Stimulated activated CD4-positive, alpha-beta T cell treated with anti-CD3 and anti-CD28 coated beads, Interleukin-4, amount 100 ng/mL, for 1 hour (primary cell): Measurements from ENCODE around the gene THUMPD1.
"Not testable (repeated sequence)": the region's sequence is repeated elsewhere in the genome, so short reads cannot be mapped to it uniquely, and the experiment has no call there.

ENCODE experiments used
- DNase-seq: peaks from one replicate; pipeline ENCODE4 v3.0.0-alpha.2; 2020

Gene THUMPD1, protein sequence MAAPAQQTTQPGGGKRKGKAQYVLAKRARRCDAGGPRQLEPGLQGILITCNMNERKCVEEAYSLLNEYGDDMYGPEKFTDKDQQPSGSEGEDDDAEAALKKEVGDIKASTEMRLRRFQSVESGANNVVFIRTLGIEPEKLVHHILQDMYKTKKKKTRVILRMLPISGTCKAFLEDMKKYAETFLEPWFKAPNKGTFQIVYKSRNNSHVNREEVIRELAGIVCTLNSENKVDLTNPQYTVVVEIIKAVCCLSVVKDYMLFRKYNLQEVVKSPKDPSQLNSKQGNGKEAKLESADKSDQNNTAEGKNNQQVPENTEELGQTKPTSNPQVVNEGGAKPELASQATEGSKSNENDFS

DNA sequence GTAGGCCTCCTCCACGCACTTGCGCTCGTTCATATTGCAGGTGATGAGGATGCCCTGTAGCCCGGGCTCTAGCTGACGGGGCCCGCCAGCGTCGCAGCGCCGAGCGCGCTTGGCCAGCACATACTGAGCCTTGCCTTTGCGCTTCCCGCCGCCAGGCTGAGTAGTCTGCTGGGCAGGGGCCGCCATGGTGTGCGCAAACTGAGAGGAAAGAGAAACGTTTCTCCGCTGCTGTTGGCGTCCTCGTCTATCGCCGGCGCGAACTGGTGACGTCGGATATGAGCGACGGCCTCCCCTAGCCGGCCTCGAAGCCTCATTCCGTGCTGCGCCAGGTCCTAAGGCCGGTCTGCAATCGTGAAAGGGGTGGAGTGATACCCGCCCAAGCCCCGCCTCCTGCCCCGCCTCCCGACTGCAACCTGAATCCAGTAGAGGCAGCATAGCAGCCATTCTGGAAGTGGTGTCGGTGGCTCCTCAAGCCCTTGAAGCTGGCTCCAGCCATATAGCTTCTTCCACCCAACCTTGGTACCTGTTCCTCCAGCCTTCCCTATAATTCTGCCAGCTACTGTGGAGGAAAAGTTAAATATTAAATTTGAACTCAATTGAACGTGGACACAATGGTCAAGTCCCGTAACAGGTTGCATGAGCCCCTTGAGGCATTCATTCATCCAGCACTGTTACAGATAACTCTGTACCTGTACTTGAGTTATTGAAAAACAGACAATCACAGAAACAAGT, at the start of gene THUMPD1:
THUMPD1 (minus strand) TSS at position 265 of the 732 bp plus-strand sequence; CDS start at position 186, 79 bp downstream.
- peak; percentile 99 for DNase-seq

DNA sequence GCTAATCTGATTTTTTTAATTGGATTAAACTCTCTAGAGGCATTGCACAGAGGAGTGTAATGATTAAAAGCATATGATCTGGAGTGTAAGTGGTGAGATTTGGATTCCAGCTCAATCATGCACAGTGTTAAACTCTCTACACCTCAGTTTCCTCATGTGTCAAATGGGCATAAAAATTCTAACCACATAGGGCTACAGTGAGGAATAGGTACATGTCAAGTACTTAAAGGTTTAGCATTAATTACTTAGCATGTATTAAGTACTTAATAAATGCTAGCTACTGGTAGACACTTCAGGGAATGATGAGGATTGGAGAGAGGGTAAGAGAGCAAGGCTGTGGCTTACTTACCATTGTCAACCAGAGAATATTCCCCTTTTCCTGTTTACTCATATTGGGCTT, 47.5 kb upstream of the THUMPD1 start:
- no peak for DNase-seq

DNA sequence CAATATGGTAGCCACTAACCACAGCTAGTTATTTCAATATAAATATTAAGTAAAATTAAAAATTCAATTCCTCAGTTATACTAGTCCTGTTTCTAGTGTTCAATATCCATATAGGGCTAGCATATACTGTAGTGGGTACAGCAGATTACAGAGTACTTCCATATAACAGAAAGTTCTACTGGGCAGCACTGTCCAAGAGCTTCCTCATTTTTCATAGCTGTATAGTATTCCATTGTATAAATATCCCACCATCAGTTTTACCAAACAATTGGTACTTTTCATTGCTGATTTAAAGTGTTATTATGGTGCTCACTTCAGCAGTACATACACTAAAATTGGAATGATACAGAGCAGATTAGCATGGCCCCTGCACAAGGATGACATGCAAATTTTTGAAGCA, 42.6 kb upstream of the THUMPD1 start:
- DNase-seq, result no peak

DNA sequence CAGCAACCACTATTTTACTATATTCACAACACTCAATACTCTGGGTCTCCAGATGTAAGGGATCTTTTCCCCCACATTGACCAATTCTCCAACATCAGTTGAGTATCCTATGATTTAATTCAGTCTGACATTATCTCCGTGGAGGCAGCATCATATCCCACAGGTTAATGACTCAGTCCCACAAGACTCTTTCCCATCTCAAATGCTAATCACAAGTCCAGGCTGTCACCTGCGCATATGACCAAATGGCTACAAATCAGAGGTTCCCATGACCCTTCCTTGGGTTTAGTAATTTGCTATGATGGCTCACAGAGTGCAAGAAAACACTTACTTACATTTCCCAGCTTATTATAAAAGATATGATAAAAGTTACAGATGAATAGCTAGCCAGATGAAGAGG, 40.9 kb upstream of the THUMPD1 start:
- DNase-seq, result no peak

DNA sequence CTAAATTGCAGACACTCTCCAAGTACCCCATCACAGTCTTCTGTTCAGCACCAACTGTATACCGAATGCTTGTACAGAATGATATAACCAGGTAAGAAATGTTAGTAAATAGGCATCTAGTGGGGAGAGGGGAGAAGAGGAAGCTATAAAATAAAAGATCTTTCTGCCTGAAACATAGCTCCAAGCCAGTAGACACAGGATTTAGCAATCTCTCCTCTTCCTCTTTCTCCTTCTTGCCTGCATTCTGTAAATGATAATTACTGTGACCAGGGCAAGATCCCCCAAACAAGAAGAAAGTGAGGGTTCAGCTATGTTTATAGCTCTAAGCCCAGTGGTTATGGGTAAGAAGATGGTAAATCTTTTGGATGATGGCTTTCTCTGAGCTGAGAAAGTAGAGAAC, 40.1 kb upstream of the THUMPD1 start:
- no peak for DNase-seq

DNA sequence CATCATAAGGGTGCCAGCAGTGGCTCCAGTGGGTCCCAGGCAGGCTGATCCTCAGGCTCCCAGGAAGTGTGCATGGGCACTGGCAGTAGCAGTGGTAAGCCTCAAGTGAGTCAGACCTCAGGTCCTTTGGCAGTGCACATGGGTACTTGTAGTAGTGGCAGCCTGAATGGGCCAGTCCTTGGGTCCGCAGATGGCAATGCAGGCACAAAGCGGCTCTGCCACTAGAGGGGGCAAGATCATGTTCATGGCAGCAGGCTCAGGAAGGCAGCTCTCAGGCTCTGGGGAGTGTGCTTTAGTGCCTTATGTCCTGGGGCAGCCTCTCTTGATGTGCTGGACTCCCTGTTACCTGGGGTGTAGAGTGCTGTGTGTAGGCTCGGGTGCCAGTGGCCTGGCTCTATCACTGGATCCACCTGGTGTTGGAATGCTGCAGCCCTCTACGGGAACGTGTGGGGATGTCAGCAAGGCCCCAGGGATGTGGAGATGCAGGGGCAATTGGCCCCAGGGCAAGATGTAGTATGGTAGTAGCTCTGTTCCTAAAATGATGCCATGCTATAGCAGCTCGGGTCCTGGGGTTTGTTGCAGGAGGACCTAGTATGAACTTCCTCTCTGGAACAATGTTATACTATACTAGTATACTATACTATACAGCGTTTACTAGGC, 33.2 kb upstream of the THUMPD1 start:
- peak; percentile 60 for DNase-seq

DNA sequence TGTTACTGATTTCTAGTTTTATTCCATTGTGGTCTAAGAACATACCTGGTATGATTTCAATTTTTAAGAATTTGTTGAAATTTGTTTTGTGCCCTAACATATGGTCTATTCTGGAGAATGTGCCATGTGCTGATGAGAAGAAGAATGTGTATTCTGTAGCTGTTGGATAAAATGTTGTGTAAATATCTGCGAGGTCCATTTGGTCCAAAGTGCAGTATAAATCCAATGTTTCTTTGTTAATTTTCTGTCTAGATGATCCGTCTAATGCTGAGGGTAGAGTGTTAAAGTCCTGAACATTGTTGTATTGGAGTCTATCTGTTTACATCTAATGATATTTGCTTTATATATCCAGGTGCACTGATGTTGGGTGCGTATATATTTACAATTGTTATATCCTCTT, 32.1 kb upstream of the THUMPD1 start:
- no peak for DNase-seq

DNA sequence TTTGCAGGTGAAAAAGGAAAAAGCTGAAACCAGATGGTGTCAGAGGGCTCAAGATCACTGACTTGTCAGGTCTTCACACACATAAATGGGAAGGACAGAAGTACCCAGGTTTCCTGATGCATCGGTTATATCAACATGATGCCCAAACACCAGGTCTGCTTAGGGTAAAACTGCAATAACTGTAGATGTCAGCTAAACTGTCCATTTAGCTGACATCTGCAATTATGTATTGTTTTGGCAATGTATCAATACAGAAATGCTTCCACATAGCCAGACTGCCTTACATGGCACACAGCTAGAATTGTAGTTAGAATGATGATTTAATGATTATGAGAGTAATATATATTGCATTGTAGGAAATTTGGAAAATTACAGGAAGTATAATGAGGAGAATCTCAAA, 27.2 kb upstream of the THUMPD1 start:
- no peak for DNase-seq

DNA sequence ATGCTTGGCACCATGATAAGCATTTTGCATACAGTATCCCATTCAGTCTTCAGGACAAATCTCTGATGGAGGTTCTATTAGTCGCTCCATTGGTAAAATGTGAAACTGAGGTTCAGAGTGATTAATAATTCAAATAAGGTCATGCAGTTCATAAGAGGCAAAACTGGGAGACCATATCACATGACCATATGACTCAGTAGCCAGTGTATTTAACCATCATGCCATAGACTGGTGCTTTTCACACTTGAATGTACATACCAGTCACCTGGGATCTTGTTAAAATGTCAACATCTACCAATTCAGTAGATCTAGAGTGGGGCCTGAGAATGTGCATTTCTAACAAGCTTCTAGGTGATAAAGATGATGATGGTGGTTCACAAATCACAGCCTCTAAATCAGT, 26.5 kb upstream of the THUMPD1 start:
- no peak for DNase-seq

DNA sequence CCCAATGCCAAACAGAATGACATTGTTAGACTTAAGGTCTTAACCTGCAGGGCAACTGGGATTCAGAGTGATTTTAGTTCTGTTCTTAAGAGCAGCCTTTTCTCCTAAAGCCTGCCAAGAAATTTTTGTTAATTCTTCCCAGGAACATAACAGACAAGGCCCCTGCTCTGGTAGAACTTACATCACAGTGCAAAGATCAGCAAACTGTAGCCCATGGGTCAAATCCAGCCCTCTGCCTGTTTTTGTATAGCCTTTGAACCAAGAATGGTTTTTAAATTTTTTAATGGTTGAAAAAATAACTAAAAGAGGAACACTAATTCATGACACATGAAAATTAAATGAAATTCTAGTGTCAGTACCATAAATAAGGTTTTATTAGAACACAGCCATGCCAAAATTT, 26.0 kb upstream of the THUMPD1 start:
- DNase-seq, result no peak

DNA sequence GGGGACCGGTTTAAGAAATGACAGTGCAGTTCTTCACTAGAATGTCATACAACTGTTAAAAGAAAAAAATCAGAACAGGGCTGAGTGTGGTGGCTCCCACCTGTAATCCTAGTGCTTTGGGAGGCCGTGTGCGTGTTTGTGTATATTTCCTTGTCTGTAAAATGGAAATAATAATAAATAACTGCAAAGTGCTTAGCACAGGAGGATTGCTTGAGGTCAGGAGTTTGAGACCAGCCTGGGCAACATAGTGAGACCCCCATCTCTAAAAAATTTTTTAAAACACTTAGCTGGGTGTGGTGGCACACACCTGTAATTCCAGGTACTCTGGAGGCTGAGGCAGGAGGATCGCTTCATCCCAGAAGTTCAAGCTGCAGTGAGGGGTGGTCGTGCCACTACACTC, 24.7 kb upstream of the THUMPD1 start:
- no peak for DNase-seq

DNA sequence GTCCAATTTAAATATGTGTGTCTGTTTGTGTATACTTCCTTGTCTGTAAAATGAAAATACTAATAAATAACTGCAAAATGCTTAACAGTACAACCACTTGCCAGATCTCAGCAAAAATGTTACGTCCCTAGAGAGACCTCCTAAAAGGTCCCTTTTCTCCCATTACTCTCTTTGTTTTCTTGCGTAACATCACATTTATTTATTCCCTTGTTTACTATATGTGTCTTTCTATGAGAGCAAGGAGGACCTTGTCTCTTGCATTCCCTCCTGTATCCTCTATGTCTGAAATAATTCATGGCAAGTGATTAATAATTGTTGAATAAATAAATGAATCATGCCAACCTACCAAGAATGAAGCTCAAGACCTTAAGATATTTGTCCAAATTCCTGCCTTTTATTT, 24.1 kb upstream of the THUMPD1 start:
- DNase-seq, result no peak

DNA sequence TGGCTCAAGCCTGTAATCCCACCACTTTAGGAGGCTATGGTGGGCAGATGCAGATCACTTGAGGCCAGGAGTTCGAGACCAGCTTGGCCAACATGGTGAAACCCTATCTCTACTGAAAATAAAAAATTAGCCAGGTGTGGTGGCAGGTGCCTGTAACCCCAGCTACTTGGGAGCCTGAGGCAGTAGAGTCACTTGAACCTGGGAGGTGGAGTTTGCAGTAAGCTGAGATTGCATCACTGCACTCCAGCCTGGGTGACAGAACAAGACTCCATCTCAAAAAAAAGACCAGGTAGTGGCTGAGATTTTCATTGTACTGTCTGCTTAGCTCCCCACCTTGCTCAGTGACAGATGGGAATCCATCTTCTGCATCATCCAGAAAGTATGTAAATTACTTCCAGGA, 22.8 kb upstream of the THUMPD1 start:
- DNase-seq, result not testable (repeated sequence)

DNA sequence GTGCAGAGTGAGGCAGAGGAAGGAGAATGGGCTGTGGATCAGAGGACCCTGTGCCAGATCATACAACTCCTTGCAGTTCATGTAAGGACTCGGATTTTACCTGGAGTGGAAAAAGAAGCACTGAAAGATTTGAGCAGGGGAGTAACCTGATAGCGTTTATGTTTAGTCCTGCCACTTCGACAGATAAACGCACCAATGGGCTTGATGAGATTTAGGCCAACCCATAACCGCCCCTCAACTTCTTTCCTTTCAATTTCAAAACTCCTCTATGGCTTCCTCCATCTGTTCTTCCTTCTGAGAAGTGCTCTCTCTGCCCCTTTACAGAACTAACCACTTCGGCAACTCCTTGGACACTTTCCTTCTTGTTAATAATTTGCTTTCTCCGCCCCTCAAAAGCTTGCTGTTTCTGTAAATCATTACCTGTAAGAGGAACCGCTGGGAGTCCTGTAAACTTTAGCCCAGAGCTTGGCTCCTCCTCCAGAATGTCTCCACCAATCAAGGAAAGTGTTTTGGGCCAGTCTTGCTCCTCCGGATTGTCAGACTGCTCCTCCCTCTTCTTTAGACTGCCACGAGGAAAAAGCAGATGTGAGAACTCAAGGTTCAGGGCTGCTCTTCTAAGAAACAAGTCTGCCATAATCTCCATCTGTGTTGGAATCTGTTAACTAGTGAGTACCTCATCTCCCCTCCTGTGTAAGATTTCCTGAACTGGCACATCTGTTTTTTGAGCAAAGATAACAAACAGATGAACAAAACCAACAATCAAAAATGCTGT, 22.0 kb upstream of the THUMPD1 start, which contains the start of gene ACSM3:
ACSM3 (plus strand) TSS at position 554 of the 772 bp plus-strand sequence. CDS start 6,021 bp downstream, outside the sequence.
- DNase-seq, result peak; percentile 36

DNA sequence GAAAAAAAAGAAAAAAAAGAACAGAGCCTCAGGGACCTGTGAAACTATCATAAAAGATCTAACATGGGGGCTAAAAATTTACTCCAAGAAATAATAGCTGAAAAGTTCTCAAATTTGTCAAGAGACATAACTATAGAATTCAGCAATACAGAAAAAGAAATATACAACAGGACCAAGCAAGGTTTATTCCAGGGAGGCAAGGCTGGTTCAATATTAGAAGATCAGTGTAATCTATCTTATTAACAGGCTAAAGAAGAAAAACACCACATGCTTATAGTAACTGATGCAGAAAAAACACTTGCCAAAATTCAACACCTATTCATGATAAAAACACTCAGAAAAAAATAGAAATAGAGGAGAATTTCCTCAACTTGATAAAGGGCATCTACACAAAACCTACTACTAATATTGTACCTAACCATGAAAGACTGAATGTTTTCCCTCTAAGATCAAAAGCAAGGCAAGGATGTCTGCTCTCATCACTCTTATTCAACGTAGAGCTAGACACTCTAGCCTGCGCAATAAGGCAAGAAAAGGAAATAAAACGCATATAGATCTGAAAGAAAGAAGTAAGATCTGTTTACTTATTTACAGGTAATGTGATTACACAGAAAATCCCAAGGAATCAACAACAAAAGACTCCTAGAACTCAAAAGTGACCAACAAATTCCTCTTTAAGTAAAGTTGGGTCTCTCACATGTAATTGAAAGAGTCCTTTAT, 20.9 kb upstream of the THUMPD1 start:
- no peak for DNase-seq

DNA sequence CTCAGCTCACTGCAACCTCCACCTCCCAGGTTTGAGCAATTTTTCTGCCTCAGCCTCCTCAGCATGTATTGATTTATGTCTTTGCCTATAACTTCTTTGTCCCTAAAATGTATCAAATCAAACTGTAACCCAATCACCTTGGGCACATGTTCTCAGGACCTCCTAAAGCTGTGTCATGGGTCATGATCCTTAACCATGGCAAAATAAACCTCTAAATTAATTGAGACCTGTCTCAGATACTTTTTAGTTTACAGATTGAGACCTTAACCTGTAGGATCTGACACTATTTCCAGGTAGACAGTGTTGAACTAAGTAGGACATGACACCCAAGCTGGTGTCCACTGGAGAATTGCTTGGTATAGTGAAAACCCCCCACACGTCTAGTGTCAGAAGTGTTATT, 19.6 kb upstream of the THUMPD1 start:
- no peak for DNase-seq

DNA sequence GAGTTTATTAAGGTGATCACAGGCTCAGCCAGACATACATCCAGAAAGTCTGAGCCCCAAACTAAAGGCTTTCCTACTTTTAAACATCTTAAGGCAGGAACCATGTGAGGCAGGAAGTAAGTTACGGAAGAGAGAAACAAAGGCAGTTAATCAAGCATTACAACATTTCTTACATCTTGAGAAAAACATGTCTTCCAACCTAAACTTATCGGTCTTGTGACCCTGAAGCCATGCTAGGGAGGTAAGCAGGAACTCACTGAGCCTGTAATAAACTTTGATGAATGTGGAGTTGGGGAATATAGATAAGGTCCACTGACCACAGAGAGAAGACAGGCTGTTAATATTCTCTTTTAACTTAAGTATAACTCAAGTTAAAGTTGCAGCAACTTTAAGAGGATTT, 18.7 kb upstream of the THUMPD1 start:
- no peak for DNase-seq

DNA sequence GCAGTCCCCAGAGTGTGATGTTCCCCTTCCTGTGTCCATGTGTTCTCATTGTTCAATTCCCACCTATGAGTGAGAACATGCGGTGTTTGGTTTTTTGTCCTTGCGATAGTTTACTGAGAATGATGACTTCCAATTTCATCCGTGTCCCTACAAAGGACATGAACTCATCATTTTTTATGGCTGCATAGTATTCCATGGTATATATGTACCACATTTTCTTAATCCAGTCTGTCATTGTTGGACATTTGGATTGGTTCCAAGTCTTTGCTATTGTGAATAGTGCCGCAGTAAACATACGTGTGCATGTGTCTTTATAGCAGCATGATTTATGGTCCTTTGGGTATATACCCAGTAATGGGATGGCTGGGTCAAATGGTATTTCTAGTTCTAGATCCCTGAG, 14.2 kb upstream of the THUMPD1 start:
- DNase-seq, result not testable (repeated sequence)

DNA sequence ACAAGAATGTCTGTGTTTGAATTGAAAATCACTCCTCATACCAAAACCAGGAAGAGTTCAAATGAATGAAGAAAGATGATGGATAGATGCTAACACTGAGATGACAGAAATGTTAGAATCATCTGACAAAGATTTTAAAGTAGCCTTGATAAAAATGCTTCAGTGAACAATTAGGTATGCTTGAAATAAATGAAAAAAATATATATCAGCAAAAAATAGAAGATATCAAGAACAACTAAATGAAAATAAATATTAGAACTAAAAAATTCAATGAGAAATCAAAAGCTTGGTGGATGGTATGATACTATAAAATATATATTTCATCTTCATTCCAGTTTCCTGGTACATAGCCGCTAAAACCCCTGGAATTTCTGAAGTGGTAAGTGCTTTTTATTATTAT, 13.6 kb upstream of the THUMPD1 start:
- DNase-seq, result no peak

DNA sequence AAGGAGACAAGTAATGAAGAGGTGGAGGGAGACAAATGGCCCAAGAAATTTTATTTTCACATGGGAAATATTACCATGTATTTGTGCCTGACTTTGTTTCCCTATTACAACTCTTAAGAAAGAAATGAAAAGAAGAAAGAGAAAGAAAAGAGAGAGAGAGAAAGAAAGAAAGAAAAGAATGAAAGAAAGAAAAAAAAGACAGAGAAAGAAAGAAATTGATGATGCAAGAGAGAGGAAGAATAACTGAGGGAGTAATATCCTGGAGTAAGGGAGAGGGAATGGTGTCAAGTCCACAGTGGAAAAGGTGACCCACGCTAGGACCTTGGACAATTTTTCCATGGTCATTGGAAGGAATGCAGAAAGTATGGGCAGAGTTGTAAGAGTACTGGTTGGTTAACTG, 12.1 kb upstream of the THUMPD1 start:
- DNase-seq, result no peak

DNA sequence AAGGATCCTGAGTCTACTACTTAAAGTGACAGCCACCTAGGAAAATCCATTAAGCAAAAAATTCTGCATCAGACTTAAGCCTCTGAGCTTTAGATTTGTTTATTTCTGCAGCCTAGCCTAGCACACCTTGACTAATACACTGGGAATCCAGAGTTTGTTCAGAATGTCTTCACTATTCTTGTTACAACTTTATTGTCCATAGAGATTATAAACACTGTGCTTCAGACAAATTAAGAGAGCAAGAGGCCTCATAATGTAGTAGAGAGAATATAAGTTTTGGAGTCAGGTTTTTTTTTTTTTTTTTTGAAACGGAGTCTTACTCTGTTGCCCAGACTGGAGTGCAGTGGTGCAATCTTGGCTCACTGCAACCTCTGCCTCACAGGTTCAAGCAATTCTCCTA, 8.9 kb upstream of the THUMPD1 start:
- DNase-seq, result no peak

DNA sequence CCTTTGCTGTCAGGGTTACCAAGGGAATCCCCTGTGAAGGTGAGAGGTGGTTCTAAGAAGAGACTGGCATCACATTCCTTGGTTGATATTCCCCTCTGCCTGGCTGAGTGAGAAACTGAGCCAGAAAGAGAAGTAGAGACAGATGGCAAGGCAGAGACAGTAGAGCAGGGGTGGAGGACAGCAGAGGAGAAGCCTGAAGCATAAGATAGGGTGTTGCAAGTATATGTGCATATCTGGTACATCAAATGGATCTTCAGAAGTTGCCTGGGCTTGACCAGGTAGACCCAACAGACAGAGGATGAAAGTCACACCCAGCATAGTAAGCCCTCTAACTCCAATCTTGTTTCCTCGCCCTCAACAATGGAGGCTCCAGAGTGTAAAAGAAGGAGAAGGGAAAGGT, 7.9 kb upstream of the THUMPD1 start:
- DNase-seq, result no peak
